ENCODE results near the gene ATP11A. TPM values are rescaled to one million over a fixed set of nuclear protein-coding genes. Genes with fewer than 3 reads are reported as not detected.

The ATP11A gene
- total RNA-seq, 1 experiment from 2014 or later = 41.2 TPM

GRCh38 chr13:112903071-112903577 is 213.3 kb downstream of the ATP11A start:
- no peak overlapping the region for H3K27ac Mint-ChIP-seq (ENCODE audit: low read depth, unreplicated experiment)
- H3K9me3 Mint-ChIP-seq (ENCODE audit: unreplicated experiment) = no peaks in the 10 kb centered on the region
- H3K4me1 Mint-ChIP-seq (ENCODE audit: insufficient read depth, unreplicated experiment) = no peaks in the 10 kb centered on the region
- H3K27me3 Mint-ChIP-seq (ENCODE audit: insufficient read depth, unreplicated experiment) = peaks cover 26% of the 10 kb centered on the region
- DNase-seq (ENCODE audit: unreplicated experiment) = no peak
- ChIA-PET CTCF (no interaction called here), POLR2A (interaction anchor here (0.9 kb wide), 1 partner anchor 21 kb away, joined by 3 read pairs; no protein-coding TSS in a partner anchor)
- no peaks in the 10 kb centered on the region for H3K36me3 Mint-ChIP-seq (ENCODE audit: insufficient read depth, unreplicated experiment)
- intact Hi-C loops (cut with micrococcal nuclease) = no loop called here
- no peak overlapping the region for H3K4me3 Mint-ChIP-seq (ENCODE audit: unreplicated experiment)
- no peak for TF ChIP-seq CTCF (IDR thresholded peaks at IDR 0.05; ENCODE audit: unreplicated experiment)
- BruUV-seq (replicated peaks) = no TSS peak

- TF ChIP-seq CTCF (IDR thresholded peaks at IDR 0.05; ENCODE audit: unreplicated experiment) = no peak
- intact Hi-C loops (cut with micrococcal nuclease) = no loop called here
- Mint-ChIP-seq H3K27me3 (ENCODE audit: insufficient read depth, unreplicated experiment) (peaks cover 27% of the 10 kb centered on the region), H3K9me3 (ENCODE audit: unreplicated experiment) (no peaks in the 10 kb centered on the region), H3K4me1 (ENCODE audit: insufficient read depth, unreplicated experiment) (no peaks in the 10 kb centered on the region), H3K27ac (ENCODE audit: low read depth, unreplicated experiment) (no peak overlapping the region), H3K36me3 (ENCODE audit: insufficient read depth, unreplicated experiment) (no peaks in the 10 kb centered on the region), H3K4me3 (ENCODE audit: unreplicated experiment) (no peak overlapping the region)
- BruUV-seq (replicated peaks) = no TSS peak
- CTCF ChIA-PET = interaction anchor here (0.7 kb wide), 1 partner anchor 29 kb away, joined by 3 read pairs; no protein-coding TSS in a partner anchor
- no peak for DNase-seq (ENCODE audit: unreplicated experiment)
- POLR2A ChIA-PET = interaction anchor here (0.9 kb wide), 1 partner anchor 20 kb away, joined by 3 read pairs; no protein-coding TSS in a partner anchor
Observed at GRCh38 chr13:112903606-112904195, 213.9 kb downstream of the ATP11A start.

GRCh38 chr13:112904436-112904960 is 214.7 kb downstream of the ATP11A start:
- H3K36me3 Mint-ChIP-seq (ENCODE audit: insufficient read depth, unreplicated experiment) = no peaks in the 10 kb centered on the region
- H3K4me3 Mint-ChIP-seq (ENCODE audit: unreplicated experiment) = no peak overlapping the region
- no peak for DNase-seq (ENCODE audit: unreplicated experiment)
- no peak for TF ChIP-seq CTCF (IDR thresholded peaks at IDR 0.05; ENCODE audit: unreplicated experiment)
- H3K4me1 Mint-ChIP-seq (ENCODE audit: insufficient read depth, unreplicated experiment) = no peaks in the 10 kb centered on the region
- H3K27ac Mint-ChIP-seq (ENCODE audit: low read depth, unreplicated experiment) = no peak overlapping the region
- no TSS peak for BruUV-seq (replicated peaks)
- intact Hi-C loops (cut with micrococcal nuclease) = no loop called here
- ChIA-PET POLR2A (no interaction called here), CTCF (interaction anchor here (0.7 kb wide), 1 partner anchor 30 kb away, joined by 3 read pairs; no protein-coding TSS in a partner anchor)
- peaks cover 35% of the 10 kb centered on the region for H3K27me3 Mint-ChIP-seq (ENCODE audit: insufficient read depth, unreplicated experiment)
- H3K9me3 Mint-ChIP-seq (ENCODE audit: unreplicated experiment) = no peaks in the 10 kb centered on the region

GRCh38 chr13:112905086-112905485 is 215.2 kb downstream of the ATP11A start:
- peaks cover 36% of the 10 kb centered on the region for H3K27me3 Mint-ChIP-seq (ENCODE audit: insufficient read depth, unreplicated experiment)
- POLR2A ChIA-PET = no interaction called here

More at GRCh38 chr13:112905086-112905485, 215.2 kb downstream of the ATP11A start:
- CTCF ChIA-PET = interaction anchor here (0.5 kb wide), 1 partner anchor 78 kb away, joined by 3 read pairs; no protein-coding TSS in a partner anchor
- BruUV-seq (replicated peaks) = no TSS peak
- no peak for TF ChIP-seq CTCF (IDR thresholded peaks at IDR 0.05; ENCODE audit: unreplicated experiment)
- H3K27ac Mint-ChIP-seq (ENCODE audit: low read depth, unreplicated experiment) = no peak overlapping the region
- H3K4me3 Mint-ChIP-seq (ENCODE audit: unreplicated experiment) = no peak overlapping the region
- DNase-seq (ENCODE audit: unreplicated experiment) = no peak
- H3K4me1 Mint-ChIP-seq (ENCODE audit: insufficient read depth, unreplicated experiment) = no peaks in the 10 kb centered on the region
- intact Hi-C loops (cut with micrococcal nuclease) = no loop called here
- H3K36me3 Mint-ChIP-seq (ENCODE audit: insufficient read depth, unreplicated experiment) = no peaks in the 10 kb centered on the region
- no peaks in the 10 kb centered on the region for H3K9me3 Mint-ChIP-seq (ENCODE audit: unreplicated experiment)

Data from MCF 10A (cell line).